ENCODE data around the gene TAGAP.

The TAGAP gene

DNA sequence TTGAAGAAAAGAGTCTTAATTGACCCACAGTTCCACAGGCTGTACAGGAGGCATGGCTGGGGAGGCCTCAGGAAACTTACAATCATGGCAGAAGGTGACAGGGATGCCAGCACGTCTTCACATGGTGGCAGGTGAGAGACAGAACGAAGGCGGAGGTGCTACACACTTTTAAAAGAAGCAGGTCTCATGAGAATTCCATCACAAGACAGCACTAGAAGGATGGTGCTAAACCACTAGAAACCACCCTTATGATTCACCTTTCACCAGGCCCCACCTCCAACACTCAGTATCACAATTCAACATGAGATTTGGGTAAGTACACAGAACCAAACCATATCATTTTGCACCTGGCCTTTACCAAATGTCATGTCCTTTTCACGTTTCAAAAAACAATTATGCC is 20.9 kb downstream of the TAGAP start:
- no peak overlapping the region for H3K4me3 ChIP-seq (ENCODE audit: insufficient read depth, low read length, poor library complexity, severe bottlenecking)
- H3K4me2 ChIP-seq (ENCODE audit: low read depth, low read length, poor library complexity, severe bottlenecking), result no peak overlapping the region
- no peaks in the 10 kb centered on the region for H3K79me2 ChIP-seq (ENCODE audit: insufficient read depth, low read length)
- no peak overlapping the region for H2AFZ ChIP-seq (ENCODE audit: low read depth, low read length, severe bottlenecking)
- no peaks in the 10 kb centered on the region for H3K27me3 ChIP-seq (ENCODE audit: low read length)
- no peak overlapping the region for H3K9ac ChIP-seq (ENCODE audit: low read length)
- no peak overlapping the region for H3K27ac ChIP-seq (ENCODE audit: low read depth, low read length)
- H3K9me2 ChIP-seq (replicated peaks; ENCODE audit: insufficient read depth, low read length), result no peaks in the 10 kb centered on the region
- peaks cover 10% of the 10 kb centered on the region; the same call in 1 of the 2 replicates for H3K9me3 ChIP-seq (ENCODE audit: insufficient read depth, low read length)
- H3K36me3 ChIP-seq (ENCODE audit: low read length), result no peaks in the 10 kb centered on the region
- H4K20me1 ChIP-seq (ENCODE audit: low read depth, low read length), result no peaks in the 10 kb centered on the region
- H3F3A ChIP-seq (ENCODE audit: insufficient read depth), result 0 out of 2 replicates have a peak, but pooled peaks cover 7% of the 10 kb centered on the region
- TF ChIP-seq EZH2phosphoT487 (conservative IDR thresholded peaks at IDR 0.05; ENCODE audit: low read length), result no peak
- TF ChIP-seq, protein P1, sequence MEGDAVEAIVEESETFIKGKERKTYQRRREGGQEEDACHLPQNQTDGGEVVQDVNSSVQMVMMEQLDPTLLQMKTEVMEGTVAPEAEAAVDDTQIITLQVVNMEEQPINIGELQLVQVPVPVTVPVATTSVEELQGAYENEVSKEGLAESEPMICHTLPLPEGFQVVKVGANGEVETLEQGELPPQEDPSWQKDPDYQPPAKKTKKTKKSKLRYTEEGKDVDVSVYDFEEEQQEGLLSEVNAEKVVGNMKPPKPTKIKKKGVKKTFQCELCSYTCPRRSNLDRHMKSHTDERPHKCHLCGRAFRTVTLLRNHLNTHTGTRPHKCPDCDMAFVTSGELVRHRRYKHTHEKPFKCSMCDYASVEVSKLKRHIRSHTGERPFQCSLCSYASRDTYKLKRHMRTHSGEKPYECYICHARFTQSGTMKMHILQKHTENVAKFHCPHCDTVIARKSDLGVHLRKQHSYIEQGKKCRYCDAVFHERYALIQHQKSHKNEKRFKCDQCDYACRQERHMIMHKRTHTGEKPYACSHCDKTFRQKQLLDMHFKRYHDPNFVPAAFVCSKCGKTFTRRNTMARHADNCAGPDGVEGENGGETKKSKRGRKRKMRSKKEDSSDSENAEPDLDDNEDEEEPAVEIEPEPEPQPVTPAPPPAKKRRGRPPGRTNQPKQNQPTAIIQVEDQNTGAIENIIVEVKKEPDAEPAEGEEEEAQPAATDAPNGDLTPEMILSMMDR (IDR thresholded peaks at IDR 0.05; ENCODE audit: insufficient read depth, low read length, poor library complexity, severe bottlenecking), result no peak

DNA sequence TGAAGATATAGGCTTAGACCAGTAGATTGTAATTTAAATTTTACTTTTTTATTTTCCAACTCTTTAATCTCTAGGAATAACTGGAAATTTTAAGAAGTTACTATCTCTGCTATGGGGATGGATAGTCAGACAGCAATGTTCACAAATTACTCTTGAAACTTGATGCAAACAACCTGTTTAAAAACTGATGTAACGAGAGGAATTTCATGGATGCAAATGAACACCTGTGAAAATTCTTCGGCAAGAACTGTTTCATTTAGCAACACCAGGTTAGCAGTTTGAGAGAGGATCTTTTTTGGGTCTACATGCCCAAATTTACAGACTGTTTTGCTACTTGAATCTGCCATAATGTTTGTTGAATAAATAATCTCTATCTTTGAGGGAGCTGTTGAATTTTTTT is 24.8 kb downstream of the TAGAP start:
- H3K36me3 ChIP-seq (ENCODE audit: low read length), result no peaks in the 10 kb centered on the region
- no peak overlapping the region for H2AFZ ChIP-seq (ENCODE audit: low read depth, low read length, severe bottlenecking)
- no peak overlapping the region for H3K27ac ChIP-seq (ENCODE audit: low read depth, low read length)
- peaks cover 10% of the 10 kb centered on the region; the same call in 1 of the 2 replicates for H3K9me3 ChIP-seq (ENCODE audit: insufficient read depth, low read length)
- no peaks in the 10 kb centered on the region for H3F3A ChIP-seq (ENCODE audit: insufficient read depth)
- H3K9ac ChIP-seq (ENCODE audit: low read length), result no peak overlapping the region
- TF ChIP-seq, protein P1 (IDR thresholded peaks at IDR 0.05; ENCODE audit: insufficient read depth, low read length, poor library complexity, severe bottlenecking), result no peak
- TF ChIP-seq EZH2phosphoT487 (conservative IDR thresholded peaks at IDR 0.05; ENCODE audit: low read length), result no peak
- H3K4me2 ChIP-seq (ENCODE audit: low read depth, low read length, poor library complexity, severe bottlenecking), result no peak overlapping the region
- H3K9me2 ChIP-seq (replicated peaks; ENCODE audit: insufficient read depth, low read length), result no peaks in the 10 kb centered on the region
- H3K4me3 ChIP-seq (ENCODE audit: insufficient read depth, low read length, poor library complexity, severe bottlenecking), result no peak overlapping the region
- H3K79me2 ChIP-seq (ENCODE audit: insufficient read depth, low read length), result no peaks in the 10 kb centered on the region
- H3K27me3 ChIP-seq (ENCODE audit: low read length), result no peaks in the 10 kb centered on the region
- no peaks in the 10 kb centered on the region for H4K20me1 ChIP-seq (ENCODE audit: low read depth, low read length)

DNA sequence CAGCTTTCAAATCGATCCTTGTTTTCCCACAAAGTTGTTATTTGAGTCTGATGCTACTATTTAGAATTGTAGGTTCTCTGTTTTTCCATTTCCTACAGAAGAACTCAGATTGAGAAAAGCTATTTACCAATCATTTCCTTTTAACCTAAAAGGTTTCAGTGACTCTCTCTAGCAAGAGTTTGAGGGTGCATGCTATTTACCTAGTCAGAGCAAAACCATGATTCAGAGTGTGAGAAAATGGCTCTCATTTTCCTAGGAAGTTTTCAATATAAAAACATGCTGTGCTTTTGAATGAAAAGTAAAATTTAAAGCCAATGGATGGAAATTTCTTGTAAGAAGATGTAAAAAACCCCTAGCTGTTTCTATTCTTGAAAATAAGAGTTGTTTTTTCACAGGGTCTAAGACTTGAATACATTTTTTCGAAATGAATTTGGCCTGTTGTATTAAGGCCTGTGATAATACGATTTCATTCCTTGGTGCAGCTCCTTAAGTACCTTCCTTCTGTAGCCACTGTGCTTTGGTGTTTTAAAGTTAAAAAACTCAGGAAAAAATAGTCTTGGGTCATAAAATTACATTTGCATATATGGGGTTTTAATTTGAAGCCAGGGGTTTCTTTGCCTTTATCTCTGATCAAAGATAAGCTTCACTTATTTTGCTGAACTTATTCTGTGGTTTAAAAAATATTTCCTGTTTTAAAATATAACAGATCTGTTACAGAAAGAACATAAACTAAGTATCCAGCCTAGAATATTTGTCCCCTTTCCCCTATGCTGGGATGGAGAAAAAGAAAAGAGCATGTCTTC is 26.8 kb downstream of the TAGAP start:
- Histone ChIP-seq H3K9me3 (ENCODE audit: insufficient read depth, low read length) (no peaks in the 10 kb centered on the region), H3K9me2 (replicated peaks; ENCODE audit: insufficient read depth, low read length) (no peaks in the 10 kb centered on the region), H3K79me2 (ENCODE audit: insufficient read depth, low read length) (no peaks in the 10 kb centered on the region), H2AFZ (ENCODE audit: low read depth, low read length, severe bottlenecking) (no peak overlapping the region), H3F3A (ENCODE audit: insufficient read depth) (no peaks in the 10 kb centered on the region), H3K9ac (ENCODE audit: low read length) (no peak overlapping the region), H4K20me1 (ENCODE audit: low read depth, low read length) (no peaks in the 10 kb centered on the region), H3K27ac (ENCODE audit: low read depth, low read length) (no peak overlapping the region), H3K36me3 (ENCODE audit: low read length) (no peaks in the 10 kb centered on the region), H3K4me3 (ENCODE audit: insufficient read depth, low read length, poor library complexity, severe bottlenecking) (no peak overlapping the region), H3K27me3 (ENCODE audit: low read length) (no peaks in the 10 kb centered on the region), H3K4me2 (ENCODE audit: low read depth, low read length, poor library complexity, severe bottlenecking) (no peak overlapping the region)
- TF ChIP-seq, protein P1 (IDR thresholded peaks at IDR 0.05; ENCODE audit: insufficient read depth, low read length, poor library complexity, severe bottlenecking), result no peak
- TF ChIP-seq EZH2phosphoT487 (conservative IDR thresholded peaks at IDR 0.05; ENCODE audit: low read length), result no peak

Data from SU-DHL-6 (cell line).